Measurements from ENCODE around the gene PSME2. TPM values are rescaled to one million over a fixed set of nuclear protein-coding genes. Genes with fewer than 3 reads are reported as not detected.

PSME2 gene
- total and polyA plus RNA-seq, 2 of the 13 experiments (the other 11 are each of a cell fraction or from before 2014, with no cell fraction given): 332 to 716 TPM

DNA sequence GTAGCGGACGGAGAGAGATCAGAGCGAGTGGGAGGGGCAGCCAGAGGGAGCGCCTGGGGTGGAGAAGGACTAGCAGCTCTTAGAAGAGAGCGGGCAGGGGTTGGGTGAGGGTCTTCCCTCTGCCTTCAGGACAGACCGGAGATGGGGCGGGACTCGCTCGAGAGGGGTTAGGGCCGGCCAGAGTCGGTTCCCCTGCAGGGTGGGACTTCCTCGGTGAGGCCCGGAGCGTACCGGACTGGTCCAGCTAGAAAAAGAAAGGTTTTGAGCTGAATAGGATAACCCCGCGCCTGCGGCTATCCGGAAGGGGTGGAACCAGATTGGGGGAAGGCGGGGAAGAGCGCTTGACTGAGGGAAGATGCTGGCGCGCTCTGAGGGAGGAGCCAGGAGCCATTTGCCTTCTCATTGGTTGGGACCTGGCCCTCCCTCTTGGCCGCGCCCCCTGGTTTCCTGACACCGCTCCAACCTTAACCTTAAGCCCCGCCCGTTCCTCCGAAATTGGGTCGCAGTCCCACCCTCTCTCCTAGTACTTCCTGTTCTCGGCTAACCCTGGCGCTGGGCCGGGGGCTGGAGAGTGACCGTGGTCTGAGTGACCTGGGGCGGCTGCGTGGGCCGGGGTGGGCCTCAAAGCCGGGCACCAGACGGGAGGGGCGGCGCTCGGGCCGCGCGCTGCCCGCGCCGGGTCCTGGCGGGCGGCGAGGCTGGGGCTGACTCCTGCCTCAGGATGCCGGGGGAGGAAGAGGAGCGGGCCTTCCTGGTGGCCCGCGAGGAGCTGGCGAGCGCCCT lies 759 bp upstream of the PSME2 start, which contains the start of gene RNF31 (continued):
- TF ChIP-seq, protein P1, sequence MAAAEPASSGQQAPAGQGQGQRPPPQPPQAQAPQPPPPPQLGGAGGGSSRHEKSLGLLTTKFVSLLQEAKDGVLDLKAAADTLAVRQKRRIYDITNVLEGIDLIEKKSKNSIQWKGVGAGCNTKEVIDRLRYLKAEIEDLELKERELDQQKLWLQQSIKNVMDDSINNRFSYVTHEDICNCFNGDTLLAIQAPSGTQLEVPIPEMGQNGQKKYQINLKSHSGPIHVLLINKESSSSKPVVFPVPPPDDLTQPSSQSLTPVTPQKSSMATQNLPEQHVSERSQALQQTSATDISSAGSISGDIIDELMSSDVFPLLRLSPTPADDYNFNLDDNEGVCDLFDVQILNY (CRISPR knock-in tag; conservative IDR thresholded peaks at IDR 0.05): no peak
- TF ChIP-seq, protein P2, sequence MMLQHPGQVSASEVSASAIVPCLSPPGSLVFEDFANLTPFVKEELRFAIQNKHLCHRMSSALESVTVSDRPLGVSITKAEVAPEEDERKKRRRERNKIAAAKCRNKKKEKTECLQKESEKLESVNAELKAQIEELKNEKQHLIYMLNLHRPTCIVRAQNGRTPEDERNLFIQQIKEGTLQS (CRISPR knock-in tag; IDR thresholded peaks at IDR 0.05): peak; percentile 68
- TF ChIP-seq ZNF335 (CRISPR knock-in tag; IDR thresholded peaks at IDR 0.05): peak; percentile 76; the same call in 1 of the 2 replicates
- TF ChIP-seq, protein P3, sequence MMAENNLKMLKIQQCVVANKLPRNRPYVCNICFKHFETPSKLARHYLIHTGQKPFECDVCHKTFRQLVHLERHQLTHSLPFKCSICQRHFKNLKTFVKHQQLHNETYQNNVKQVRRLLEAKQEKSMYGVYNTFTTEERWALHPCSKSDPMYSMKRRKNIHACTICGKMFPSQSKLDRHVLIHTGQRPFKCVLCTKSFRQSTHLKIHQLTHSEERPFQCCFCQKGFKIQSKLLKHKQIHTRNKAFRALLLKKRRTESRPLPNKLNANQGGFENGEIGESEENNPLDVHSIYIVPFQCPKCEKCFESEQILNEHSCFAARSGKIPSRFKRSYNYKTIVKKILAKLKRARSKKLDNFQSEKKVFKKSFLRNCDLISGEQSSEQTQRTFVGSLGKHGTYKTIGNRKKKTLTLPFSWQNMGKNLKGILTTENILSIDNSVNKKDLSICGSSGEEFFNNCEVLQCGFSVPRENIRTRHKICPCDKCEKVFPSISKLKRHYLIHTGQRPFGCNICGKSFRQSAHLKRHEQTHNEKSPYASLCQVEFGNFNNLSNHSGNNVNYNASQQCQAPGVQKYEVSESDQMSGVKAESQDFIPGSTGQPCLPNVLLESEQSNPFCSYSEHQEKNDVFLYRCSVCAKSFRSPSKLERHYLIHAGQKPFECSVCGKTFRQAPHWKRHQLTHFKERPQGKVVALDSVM (CRISPR knock-in tag; IDR thresholded peaks at IDR 0.05): no peak
- no peak; the same call in 1 of the 2 replicates for TF ChIP-seq ZNF570 (CRISPR knock-in tag; IDR thresholded peaks at IDR 0.05; ENCODE audit: borderline replicate concordance)
- TF ChIP-seq ZNF629 (CRISPR knock-in tag; conservative IDR thresholded peaks at IDR 0.05): 0 out of 2 replicates have a peak, but pooled peaks have one; percentile 26
- TF ChIP-seq ZNF577 (CRISPR knock-in tag; IDR thresholded peaks at IDR 0.05; ENCODE audit: borderline replicate concordance, low read depth): no peak
- TF ChIP-seq, protein P4, sequence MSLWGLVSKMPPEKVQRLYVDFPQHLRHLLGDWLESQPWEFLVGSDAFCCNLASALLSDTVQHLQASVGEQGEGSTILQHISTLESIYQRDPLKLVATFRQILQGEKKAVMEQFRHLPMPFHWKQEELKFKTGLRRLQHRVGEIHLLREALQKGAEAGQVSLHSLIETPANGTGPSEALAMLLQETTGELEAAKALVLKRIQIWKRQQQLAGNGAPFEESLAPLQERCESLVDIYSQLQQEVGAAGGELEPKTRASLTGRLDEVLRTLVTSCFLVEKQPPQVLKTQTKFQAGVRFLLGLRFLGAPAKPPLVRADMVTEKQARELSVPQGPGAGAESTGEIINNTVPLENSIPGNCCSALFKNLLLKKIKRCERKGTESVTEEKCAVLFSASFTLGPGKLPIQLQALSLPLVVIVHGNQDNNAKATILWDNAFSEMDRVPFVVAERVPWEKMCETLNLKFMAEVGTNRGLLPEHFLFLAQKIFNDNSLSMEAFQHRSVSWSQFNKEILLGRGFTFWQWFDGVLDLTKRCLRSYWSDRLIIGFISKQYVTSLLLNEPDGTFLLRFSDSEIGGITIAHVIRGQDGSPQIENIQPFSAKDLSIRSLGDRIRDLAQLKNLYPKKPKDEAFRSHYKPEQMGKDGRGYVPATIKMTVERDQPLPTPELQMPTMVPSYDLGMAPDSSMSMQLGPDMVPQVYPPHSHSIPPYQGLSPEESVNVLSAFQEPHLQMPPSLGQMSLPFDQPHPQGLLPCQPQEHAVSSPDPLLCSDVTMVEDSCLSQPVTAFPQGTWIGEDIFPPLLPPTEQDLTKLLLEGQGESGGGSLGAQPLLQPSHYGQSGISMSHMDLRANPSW (CRISPR knock-in tag; IDR thresholded peaks at IDR 0.05; ENCODE audit: borderline replicate concordance): no peak; the same call in 1 of the 2 replicates
- TF ChIP-seq HOMEZ (CRISPR knock-in tag; IDR thresholded peaks at IDR 0.05; ENCODE audit: low read depth): no peak; the same call in 1 of the 2 replicates
- TF ChIP-seq ATRX (CRISPR knock-in tag; IDR thresholded peaks at IDR 0.05; ENCODE audit: borderline replicate concordance): no peak
- TF ChIP-seq, protein P5, sequence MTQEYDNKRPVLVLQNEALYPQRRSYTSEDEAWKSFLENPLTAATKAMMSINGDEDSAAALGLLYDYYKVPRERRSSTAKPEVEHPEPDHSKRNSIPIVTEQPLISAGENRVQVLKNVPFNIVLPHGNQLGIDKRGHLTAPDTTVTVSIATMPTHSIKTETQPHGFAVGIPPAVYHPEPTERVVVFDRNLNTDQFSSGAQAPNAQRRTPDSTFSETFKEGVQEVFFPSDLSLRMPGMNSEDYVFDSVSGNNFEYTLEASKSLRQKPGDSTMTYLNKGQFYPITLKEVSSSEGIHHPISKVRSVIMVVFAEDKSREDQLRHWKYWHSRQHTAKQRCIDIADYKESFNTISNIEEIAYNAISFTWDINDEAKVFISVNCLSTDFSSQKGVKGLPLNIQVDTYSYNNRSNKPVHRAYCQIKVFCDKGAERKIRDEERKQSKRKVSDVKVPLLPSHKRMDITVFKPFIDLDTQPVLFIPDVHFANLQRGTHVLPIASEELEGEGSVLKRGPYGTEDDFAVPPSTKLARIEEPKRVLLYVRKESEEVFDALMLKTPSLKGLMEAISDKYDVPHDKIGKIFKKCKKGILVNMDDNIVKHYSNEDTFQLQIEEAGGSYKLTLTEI (CRISPR knock-in tag; conservative IDR thresholded peaks at IDR 0.05): no peak
- TF ChIP-seq SP140L (CRISPR knock-in tag; IDR thresholded peaks at IDR 0.05; ENCODE audit: borderline replicate concordance): peak; percentile 96; the same call in 1 of the 2 replicates
- TF ChIP-seq ZNF280B (CRISPR knock-in tag; IDR thresholded peaks at IDR 0.05; ENCODE audit: borderline replicate concordance): no peak
- TF ChIP-seq SMAD1 (CRISPR knock-in tag; IDR thresholded peaks at IDR 0.05; ENCODE audit: borderline replicate concordance, low read depth): peak; percentile 26; the same call in 1 of the 2 replicates
